ENCODE data around the gene SCARF1.
A peak's percentile ranks its signal among the peaks of the same experiment; 100 is the strongest.

SCARF1 gene

GRCh38 chr17:1648173-1648962 lies 2.8 kb upstream of the SCARF1 start:
- peak; percentile 39 for DNase-seq
- ATAC-seq, result peak; percentile 4

DNA sequence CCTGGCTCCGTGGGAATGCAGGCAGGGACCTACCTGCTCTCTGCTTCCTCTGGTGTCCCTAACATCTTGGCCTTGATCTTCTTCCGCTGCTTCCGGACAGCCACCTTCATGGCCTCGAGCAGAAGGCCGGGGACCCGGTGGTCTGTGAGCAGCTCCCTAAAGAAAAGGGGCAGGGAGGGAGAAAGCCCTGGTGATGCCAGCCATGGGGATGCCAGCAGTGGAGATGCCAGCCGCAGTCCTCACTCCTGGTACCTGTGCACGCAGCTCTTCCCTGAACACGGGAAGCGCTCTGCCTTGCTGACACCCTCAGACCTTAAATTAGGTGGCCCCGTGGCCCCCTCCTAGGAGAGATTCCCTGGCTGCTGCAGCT lies 2.3 kb upstream of the SCARF1 start:
- DNase-seq (no peak), ATAC-seq (no peak)

DNA sequence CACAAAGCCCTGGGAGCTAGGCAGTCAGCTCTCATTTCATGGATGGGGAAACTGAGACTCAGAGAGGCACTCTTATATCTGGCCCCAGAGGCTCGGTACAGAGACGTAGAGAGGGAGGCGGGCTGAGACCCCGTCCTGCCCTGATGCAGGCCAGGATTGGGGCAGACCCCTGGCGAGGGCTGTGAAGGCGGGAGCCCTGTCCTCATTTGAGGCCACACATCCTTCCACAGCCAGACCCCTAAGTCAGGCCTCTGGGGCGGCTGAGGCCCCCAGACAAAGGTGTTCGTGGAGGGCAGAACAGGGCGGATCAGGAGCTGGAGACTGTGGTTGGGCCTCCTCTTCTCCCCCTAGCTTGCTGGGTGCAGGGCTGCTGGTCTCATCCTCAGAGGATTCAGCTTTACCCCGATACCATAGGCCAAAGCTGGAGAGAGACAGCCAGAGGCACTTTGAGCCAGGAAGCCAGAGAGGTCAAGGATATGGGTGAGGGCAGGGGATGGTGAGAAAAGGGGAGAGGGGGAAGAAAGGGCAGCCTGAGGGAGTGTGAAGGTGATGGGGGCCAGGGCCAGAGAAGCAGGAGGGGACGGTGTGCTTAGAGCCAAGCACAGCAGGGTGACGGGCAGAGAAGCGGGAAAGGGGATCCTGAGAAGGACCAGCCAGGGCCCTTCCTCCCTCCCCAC lies 805 bp upstream of the SCARF1 start:
- no peak for ATAC-seq
- DNase-seq, result no peak

DNA sequence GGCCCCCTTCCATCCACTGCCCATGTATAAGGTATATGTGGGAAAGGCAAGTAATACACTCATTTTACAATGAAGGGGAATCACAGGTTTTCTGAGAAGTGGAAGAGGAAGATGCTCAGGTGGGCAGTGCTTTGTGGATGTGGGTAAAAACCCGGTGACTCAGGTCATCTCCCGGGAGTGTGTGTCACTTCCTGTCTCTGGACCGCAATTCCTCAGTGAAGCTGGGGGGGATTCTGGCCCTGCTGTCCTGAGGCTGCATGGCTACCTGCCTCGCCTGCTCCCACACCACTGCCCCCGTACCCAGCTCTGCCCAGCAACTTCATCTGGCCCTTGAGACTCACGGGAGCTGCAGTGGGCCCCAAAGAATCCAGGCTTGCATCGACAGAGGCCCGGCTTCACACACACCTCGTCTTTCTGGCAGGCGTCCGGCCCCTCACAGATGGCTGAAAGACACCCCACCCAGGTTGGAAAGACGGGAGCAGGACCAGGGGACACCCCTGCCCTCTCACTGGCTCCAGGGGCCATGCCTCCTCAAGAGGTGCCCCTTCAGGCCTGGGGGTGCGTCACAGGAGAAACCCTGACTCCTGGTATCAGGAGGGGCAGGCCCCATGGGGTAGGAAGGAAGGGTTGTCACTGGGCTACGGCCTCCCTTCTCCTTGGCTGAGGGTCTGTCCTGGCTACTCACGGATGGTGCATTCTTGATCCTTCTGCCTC lies 882 bp downstream of the SCARF1 start:
- ATAC-seq, result peak; percentile 31
- DNase-seq, result peak; percentile 63

DNA sequence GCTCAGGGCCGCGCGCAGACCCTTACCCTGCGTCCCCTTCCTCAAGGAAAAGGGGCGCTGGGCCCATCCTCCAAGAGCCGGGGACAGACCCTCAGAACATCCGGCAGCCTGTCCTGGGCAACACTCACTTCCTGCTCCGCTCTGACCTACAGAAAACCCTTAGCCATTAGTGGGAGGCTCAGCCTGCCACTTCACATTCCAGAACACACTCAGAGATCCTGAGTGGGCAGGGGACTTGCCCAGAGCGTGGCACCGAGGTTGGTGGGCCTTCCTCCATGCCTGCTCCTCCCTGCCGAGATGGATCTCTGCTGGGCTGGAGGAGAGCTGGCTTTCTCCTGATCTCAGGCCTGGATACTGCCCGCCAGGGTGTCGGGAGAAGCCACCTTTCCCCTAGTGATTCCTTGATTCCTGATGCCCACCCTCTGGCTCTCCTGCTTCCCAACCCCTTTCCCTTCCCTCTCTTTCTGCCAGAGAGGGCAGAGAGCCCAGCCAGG lies 1.5 kb downstream of the SCARF1 start:
- no peak for ATAC-seq
- no peak for DNase-seq

- DNase-seq (peak; percentile 57), ATAC-seq (peak; percentile 9)
Observed at GRCh38 chr17:1643293-1643998, 2.1 kb downstream of the SCARF1 start.

DNA sequence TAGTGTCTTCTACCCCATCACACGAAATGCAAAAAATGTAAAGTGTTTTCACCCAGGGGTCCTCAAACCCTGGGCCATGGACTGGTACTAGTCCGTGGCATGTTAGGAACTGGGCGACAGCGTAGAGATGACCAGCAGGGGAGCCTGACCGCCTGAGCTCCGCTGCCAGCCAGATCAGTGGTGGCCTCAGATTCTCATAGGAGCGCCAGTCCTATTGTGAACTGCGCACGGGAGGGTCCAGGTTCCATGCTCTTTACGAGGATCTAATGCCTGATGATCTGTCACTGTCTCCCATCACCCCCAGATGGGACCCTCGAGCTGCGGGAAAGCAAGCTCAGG lies 4.5 kb downstream of the SCARF1 start:
- no peak for ATAC-seq
- DNase-seq, result no peak

DNA sequence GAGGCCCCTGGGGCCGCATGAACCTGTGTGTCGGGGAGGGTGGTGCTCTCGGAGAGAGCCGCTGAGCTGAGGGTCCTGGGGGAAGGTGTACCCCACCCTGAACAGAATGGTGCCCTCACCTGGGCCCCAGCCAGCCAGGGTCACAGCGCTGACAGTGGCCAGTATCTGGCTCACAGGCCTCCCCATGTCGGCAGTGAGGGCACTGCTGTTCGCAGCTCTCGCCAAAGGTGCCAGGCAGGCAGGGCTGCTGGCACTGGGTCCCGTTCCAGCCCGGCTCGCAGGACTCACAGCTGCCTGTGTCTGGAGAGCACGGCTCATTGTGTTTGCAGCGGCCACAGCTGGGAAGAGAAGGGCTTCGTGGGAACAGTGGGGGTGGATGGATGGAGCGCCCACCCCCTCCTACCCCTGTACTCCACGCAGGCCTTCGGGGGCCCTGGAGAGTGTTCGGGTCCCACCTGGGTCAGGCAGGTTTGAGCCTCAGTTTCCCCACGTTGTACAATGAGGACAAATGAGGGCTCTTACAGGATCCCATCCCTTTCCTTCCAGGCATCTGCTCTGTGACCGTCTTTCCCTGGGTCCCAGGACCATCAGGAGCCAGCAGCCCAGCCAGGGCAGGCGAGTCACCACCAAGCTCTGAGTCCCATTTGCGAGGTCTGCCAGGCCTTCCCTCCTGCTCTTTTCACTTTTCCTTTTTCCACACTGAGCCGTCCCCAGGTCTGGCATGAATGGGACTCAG lies 5.0 kb downstream of the SCARF1 start:
- ATAC-seq, result no peak

DNA sequence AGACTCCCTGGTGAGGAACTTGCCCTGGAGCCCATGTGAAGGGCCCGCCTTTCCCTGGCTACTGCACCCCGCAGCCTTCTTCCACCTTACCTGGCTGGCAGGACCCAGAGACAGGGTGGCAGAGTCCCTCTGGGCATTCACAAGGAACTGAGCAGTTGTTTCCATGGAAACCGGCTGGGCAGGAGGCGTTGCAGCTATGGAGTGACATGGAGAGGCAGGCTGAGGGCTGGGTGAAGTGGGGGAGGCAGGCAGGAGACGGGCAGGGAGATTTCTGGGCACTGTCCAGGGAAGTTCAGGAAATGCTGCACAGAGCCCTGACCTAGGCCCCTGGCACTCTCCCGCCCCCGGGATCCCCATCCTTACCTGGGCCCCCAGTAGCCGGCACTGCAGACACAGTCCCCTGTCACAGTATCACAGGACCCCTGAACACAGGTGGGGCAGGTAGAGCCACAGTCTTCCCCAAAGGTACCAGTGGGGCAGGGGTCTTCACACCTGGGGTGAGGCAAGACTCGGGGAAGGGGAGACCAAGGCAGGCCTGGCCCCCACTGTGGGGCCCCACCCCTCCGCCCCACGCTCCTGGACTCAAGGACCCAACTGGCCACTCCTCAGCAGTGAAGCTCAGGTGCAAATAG lies 5.9 kb downstream of the SCARF1 start:
- no peak for ATAC-seq
- DNase-seq, result no peak

More for the DNA sequence above, 5.0 kb downstream of the SCARF1 start:
- DNase-seq, result no peak

DNA sequence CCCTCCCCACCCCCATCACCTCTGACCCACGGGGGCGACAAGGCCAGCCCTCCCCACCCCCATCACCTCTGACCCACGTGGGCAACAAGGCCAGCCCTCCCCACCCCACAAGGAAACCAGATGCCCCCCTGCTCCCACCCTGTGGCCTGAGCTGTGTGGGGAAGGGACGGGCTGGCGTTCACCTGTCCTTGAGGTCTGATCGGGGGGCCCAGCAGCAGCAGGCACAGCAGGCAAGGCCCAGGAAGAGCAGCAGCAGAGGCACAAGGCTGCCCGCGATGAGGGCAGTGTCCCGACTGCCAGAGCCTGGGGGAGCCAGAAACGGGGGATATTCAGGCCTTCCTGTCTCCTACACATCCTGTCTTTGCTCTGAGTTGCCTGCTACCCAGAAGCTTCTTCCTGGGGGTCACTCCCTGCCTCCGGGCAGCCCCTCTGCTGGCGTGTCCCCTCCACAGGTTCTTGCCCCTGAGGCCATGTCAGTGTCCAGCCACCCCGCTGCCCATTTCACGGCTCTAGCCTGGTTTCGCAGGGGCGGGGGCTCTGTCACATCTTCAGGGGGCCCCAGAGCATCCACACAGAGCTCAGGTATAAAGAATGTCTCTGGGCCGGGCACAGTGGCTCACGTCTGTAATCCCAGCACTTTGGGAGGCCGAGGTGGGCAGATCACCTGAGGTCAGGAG lies 6.8 kb downstream of the SCARF1 start:
- ATAC-seq (no peak), DNase-seq (no peak)

DNA sequence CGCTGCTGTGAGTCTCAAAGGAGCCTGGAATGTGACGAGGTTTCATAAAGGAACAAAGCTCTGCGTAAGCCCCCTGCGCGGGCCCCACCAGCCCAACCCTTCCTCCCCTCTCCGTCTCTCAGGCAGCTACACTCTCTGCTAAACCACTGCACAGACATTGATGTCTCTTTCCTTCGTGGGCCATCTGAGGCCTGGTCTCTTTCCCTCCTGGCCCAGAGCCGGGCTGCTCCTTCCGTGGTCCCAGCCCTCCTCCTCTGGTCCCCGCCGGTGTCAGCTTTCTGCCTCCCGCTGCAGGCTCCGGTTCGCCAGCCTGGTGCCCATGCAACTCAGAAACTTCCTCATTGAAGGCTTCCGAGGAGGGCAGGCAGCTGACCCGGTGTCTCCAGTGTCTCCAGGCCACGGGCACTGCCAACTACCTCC lies 7.4 kb downstream of the SCARF1 start:
- no peak for ATAC-seq
- no peak for DNase-seq

DNA sequence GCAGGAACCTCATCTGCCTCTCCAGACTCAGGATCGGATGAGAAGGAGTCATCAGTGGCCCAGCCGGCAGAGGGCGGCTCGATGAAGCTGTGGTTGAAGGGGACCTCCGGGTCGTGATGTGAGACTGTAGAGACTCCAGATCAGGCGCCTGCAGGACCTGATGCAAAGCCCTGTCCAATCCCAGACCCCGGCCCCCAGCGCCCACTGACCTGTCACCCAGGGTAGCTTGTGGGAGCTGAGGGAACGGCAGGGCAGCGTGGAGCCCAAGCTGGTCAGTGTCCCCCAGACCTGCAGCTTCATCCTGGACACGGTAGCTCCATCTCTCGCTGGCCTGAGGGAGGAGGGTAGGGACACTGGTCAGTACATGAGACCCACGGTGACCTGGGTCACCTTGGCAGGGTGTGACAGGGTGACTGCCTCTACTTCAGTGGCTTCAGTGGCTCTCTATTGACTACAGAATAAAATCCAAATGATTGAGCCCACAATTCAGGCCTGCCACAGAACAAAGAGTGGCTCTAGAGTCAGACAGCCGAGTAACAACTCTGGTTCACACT lies 8.7 kb downstream of the SCARF1 start:
- ATAC-seq, result no peak

DNA sequence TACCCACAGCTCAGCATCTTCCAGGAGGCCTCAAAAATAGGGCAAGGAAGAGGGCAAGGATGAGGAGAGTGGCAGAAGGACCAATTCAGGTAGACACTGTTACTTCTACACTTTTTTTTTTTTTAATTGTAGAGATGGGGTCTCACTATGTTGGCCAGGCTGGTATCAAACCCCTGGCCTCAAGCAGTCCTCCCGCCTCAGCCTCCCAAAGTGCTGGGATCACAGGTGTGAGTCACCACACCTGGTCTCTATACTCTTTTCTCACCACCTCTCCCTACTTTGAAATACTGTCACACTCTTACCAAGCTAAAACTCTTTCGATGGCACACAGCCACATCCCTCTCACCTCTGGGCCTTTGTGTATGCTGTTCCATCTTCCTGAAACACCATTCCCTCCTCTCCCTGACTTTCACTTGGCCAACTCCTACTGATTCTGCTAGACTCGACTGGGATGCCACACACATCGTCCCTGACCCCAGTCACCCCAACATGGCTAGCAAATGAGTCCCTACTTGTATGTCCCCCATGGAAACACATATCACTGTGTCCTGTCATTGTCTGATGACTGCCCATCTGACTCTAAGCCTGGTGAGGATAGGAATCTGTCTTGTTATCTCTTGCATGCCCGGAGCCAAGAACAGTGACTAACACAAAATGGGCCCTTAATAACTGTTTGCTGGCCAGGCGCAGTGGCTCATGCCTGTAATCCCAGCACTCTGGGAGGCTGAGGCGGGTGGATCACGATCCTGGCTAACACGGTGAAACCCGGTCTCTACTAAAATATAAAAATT lies 9.7 kb downstream of the SCARF1 start:
- no peak for ATAC-seq

More for the DNA sequence above, 8.7 kb downstream of the SCARF1 start:
- no peak for DNase-seq

GRCh38 chr17:1634841-1635650 lies 10.5 kb downstream of the SCARF1 start:
- ATAC-seq (no peak), DNase-seq (no peak)

More for the DNA sequence above, 9.7 kb downstream of the SCARF1 start:
- no peak for DNase-seq

DNA sequence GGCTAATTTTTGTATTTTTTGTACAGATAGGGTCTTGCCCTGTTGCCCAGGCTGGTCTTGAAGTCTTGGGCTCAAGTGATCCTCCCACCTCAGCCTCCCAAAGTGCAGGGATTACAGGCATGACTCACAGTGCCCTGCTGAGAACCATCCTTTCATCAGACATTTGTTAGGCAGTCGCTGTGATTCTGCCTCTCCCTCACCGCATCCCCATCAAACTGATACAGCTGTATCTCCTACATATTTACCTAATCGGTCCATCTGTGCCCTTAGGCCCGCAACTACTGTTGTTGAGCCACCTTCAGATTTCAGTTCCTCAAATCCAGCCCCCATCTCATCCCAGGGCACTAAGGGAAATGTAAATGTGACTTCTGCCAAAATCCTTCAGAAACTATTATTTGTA lies 14.9 kb downstream of the SCARF1 start:
- no peak for DNase-seq
- no peak for ATAC-seq

- peak; percentile 94 for DNase-seq
- ATAC-seq, result peak; percentile 57
Observed at GRCh38 chr17:1629504-1630310, 15.8 kb downstream of the SCARF1 start.

GRCh38 chr17:1628856-1629503 lies 16.6 kb downstream of the SCARF1 start:
- ATAC-seq (peak; percentile 80), DNase-seq (peak; percentile 92)
